Ishikawa (cell line): ENCODE measurements around the gene GAK.

ENCODE experiments used
- EP300 ChIP-seq: IDR thresholded peaks from 2 replicates; pipeline ENCODE4 v1.6.1; 2012; ENCODE audit warnings: borderline replicate concordance
- FOXM1 ChIP-seq: IDR thresholded peaks from 2 replicates; pipeline ENCODE4 v1.6.1; 2012; ENCODE audit warnings: low read depth, borderline replicate concordance
- MAX ChIP-seq: IDR thresholded peaks from 2 replicates; pipeline ENCODE4 v1.6.1; 2012
- NFIC ChIP-seq: IDR thresholded peaks from 2 replicates; pipeline ENCODE4 v1.6.1; 2012
- RAD21 ChIP-seq: IDR thresholded peaks from 2 replicates; pipeline ENCODE4 v1.6.1; 2012; ENCODE audit warnings: low read depth
- REST ChIP-seq: IDR thresholded peaks from 2 replicates; pipeline ENCODE4 v1.6.1; 2012; ENCODE audit warnings: low read depth, mild to moderate bottlenecking
- TAF1 ChIP-seq: IDR thresholded peaks from 2 replicates; pipeline ENCODE4 v1.6.1; 2012; ENCODE audit warnings: low read depth, mild to moderate bottlenecking
- YY1 ChIP-seq: IDR thresholded peaks from 2 replicates; pipeline ENCODE4 v1.6.1; 2012; ENCODE audit warnings: low read depth

GRCh38 chr4:951186-951585 lies 19.1 kb upstream of the GAK start:
- TF ChIP-seq NFIC (no peak), REST (no peak), TAF1 (no peak), MAX (no peak), EP300 (no peak), FOXM1 (no peak), RAD21 (no peak), YY1 (no peak)
